CD4-positive, alpha-beta T cell treated with Interferon alpha-2 for 1 hour (primary cell): ENCODE measurements around the gene NPTXR.

Experiments used
- DNase-seq, 2 donors: peaks; one replicate each; pipeline ENCODE4 v3.0.0-alpha.2; 2020 to 2022

Gene NPTXR

GRCh38 chr22:38843657-38844314 is at the start of gene NPTXR:
NPTXR (minus strand) TSS chr22:38844028.
- peak; percentile 12 to 47 for DNase-seq

- no peak for DNase-seq
These were observed 47.4 kb upstream of the NPTXR start for GRCh38 chr22:38891256-38891655.

GRCh38 chr22:38890377-38890776 is 46.5 kb upstream of the NPTXR start:
- no peak for DNase-seq

- DNase-seq: no peak
These were observed 42.5 kb upstream of the NPTXR start for GRCh38 chr22:38886333-38886732.

GRCh38 chr22:38882972-38883622 is 39.3 kb upstream of the NPTXR start:
- no peak for DNase-seq

- DNase-seq: no peak
These were observed 38.4 kb upstream of the NPTXR start for GRCh38 chr22:38881997-38882879.

GRCh38 chr22:38881464-38881871 is 37.6 kb upstream of the NPTXR start:
- DNase-seq: no peak

GRCh38 chr22:38879961-38880360 is 36.1 kb upstream of the NPTXR start:
- no peak for DNase-seq

GRCh38 chr22:38879108-38879729 is 35.4 kb upstream of the NPTXR start:
- no peak for DNase-seq

GRCh38 chr22:38878001-38878400 is 34.2 kb upstream of the NPTXR start:
- no peak for DNase-seq

- no peak for DNase-seq
These were observed 30.8 kb upstream of the NPTXR start for GRCh38 chr22:38874529-38875222.

- peak in 1 of 2 donors; percentile 51 for DNase-seq
These were observed 29.9 kb upstream of the NPTXR start for GRCh38 chr22:38873469-38874411.

GRCh38 chr22:38872831-38873248 is 29.0 kb upstream of the NPTXR start:
- peak in 1 of 2 donors; percentile 29 for DNase-seq

GRCh38 chr22:38872172-38872830 is 28.5 kb upstream of the NPTXR start, which contains the start of gene CBX6:
CBX6 (minus strand) TSS chr22:38872216; CDS start chr22:38872190, 26 bp downstream.
- DNase-seq: peak; percentile 93 to 96

- DNase-seq: peak in 1 of 2 donors; percentile 31
These were observed 27.7 kb upstream of the NPTXR start for GRCh38 chr22:38871360-38872171.

GRCh38 chr22:38870791-38871359 is 27.0 kb upstream of the NPTXR start:
- DNase-seq: no peak

- peak; percentile 86 to 88 for DNase-seq
These were observed 26.5 kb upstream of the NPTXR start for GRCh38 chr22:38870312-38870741.

- no peak for DNase-seq
These were observed 25.8 kb upstream of the NPTXR start for GRCh38 chr22:38869663-38870062.

GRCh38 chr22:38868886-38869381 is 25.1 kb upstream of the NPTXR start:
- DNase-seq: peak; percentile 78 to 84
